ENCODE measurements around the gene CCDC127.
"Not testable (repeated sequence)": the region's sequence is repeated elsewhere in the genome, so short reads cannot be mapped to it uniquely, and the experiment has no call there.

CCDC127 gene

GRCh38 chr5:234450-234849, 16.5 kb upstream of the CCDC127 start:
- no peak for DNase-seq (ENCODE audit: low spot score)

- not testable (repeated sequence) for DNase-seq (ENCODE audit: low spot score)
Observed at GRCh38 chr5:233426-233825, 15.5 kb upstream of the CCDC127 start.

- no peak for DNase-seq (ENCODE audit: low spot score)
Observed at GRCh38 chr5:231661-232060, 13.7 kb upstream of the CCDC127 start.

- no peak for DNase-seq (ENCODE audit: low spot score)
Observed at GRCh38 chr5:230711-231110, 12.8 kb upstream of the CCDC127 start.

- no peak for DNase-seq (ENCODE audit: low spot score)
Observed at GRCh38 chr5:228886-229285, 10.9 kb upstream of the CCDC127 start.

- DNase-seq (ENCODE audit: low spot score), result not testable (repeated sequence)
Observed at GRCh38 chr5:227375-227774, 9.4 kb upstream of the CCDC127 start.

GRCh38 chr5:225334-225733, 7.4 kb upstream of the CCDC127 start:
- DNase-seq (ENCODE audit: low spot score), result no peak

- no peak for DNase-seq (ENCODE audit: low spot score)
Observed at GRCh38 chr5:223791-224190, 5.8 kb upstream of the CCDC127 start.

GRCh38 chr5:222951-223715, 5.2 kb upstream of the CCDC127 start:
- DNase-seq (ENCODE audit: low spot score), result not testable (repeated sequence)

GRCh38 chr5:219991-220390, 2.0 kb upstream of the CCDC127 start:
- peak; percentile 66 for DNase-seq (ENCODE audit: low spot score)

GRCh38 chr5:219460-219863, 1.5 kb upstream of the CCDC127 start:
- peak; percentile 54 for DNase-seq (ENCODE audit: low spot score)

- peak; percentile 64 for DNase-seq (ENCODE audit: low spot score)
Observed at GRCh38 chr5:218457-219291, 721 bp upstream of the CCDC127 start.

GRCh38 chr5:216076-216475, 1.9 kb downstream of the CCDC127 start:
- not testable (repeated sequence) for DNase-seq (ENCODE audit: low spot score)

- not testable (repeated sequence) for DNase-seq (ENCODE audit: low spot score)
Observed at GRCh38 chr5:215256-215655, 2.7 kb downstream of the CCDC127 start.

GRCh38 chr5:213803-214395, 4.1 kb downstream of the CCDC127 start:
- DNase-seq (ENCODE audit: low spot score), result no peak

GRCh38 chr5:208449-209114, 9.4 kb downstream of the CCDC127 start:
- DNase-seq (ENCODE audit: low spot score), result no peak

- no peak for DNase-seq (ENCODE audit: low spot score)
Observed at GRCh38 chr5:207599-207998, 10.4 kb downstream of the CCDC127 start.

- no peak for DNase-seq (ENCODE audit: low spot score)
Observed at GRCh38 chr5:206927-207536, 10.9 kb downstream of the CCDC127 start.

- DNase-seq (ENCODE audit: low spot score), result no peak
Observed at GRCh38 chr5:206406-206805, 11.5 kb downstream of the CCDC127 start.

- no peak for DNase-seq (ENCODE audit: low spot score)
Observed at GRCh38 chr5:204966-205670, 12.8 kb downstream of the CCDC127 start.

- no peak for DNase-seq (ENCODE audit: low spot score)
Observed at GRCh38 chr5:204462-204861, 13.5 kb downstream of the CCDC127 start.

Measured in hematopoietic multipotent progenitor cell treated with erythropoietin and hydrocortisone succinate and interleukin-3 and kit ligand, for 17 days (in vitro differentiated cells).